GM23338 (cell line): Measurements from ENCODE around the gene FAM114A2. TPM values are rescaled to one million over a fixed set of nuclear protein-coding genes. Genes with fewer than 3 reads are reported as not detected.

Source experiments
- ATAC-seq: fragments of 200-7000 bp; cut with Tn5 transposase; 3 replicates; pipeline ENCODE4 v1.9.1; 2020
- DNase-seq: peaks from one replicate; pipeline ENCODE4 v3.0.0-alpha.2; 2015; ENCODE audit warnings: low spot score
- H2AFZ ChIP-seq: fragments of 200-600 bp; sonication (generic); 2 replicates; pipeline ENCODE4 v1.8.0; 2016; ENCODE audit warnings: antibody characterized with exemption, mild to moderate bottlenecking, moderate library complexity
- H3F3A ChIP-seq: fragments of 200-600 bp; sonication (generic); replicated peaks from 2 replicates; pipeline ENCODE4 v1.8.0; 2017; ENCODE audit warnings: antibody characterized with exemption, mixed run types, low read depth
- H3K27ac ChIP-seq: fragments of 200-600 bp; sonication (generic); 2 replicates; pipeline ENCODE4 v1.6.1; 2016; ENCODE audit warnings: low read depth
- H3K27me3 ChIP-seq: fragments of 200-600 bp; sonication (generic); 2 replicates; pipeline ENCODE4 v1.8.0; 2016; ENCODE audit warnings: mild to moderate bottlenecking, mixed run types, moderate library complexity; ENCODE audit not compliant: insufficient read depth
- H3K36me3 ChIP-seq: fragments of 200-600 bp; sonication (generic); 2 replicates; pipeline ENCODE4 v1.8.0; 2016; ENCODE audit warnings: mild to moderate bottlenecking; ENCODE audit not compliant: insufficient read depth
- H3K4me1 ChIP-seq: fragments of 200-600 bp; sonication (generic); 2 replicates; pipeline ENCODE4 v1.8.0; 2016; ENCODE audit warnings: mild to moderate bottlenecking, moderate library complexity; ENCODE audit not compliant: insufficient read depth
- H3K4me2 ChIP-seq: fragments of 200-600 bp; sonication (generic); 2 replicates; pipeline ENCODE4 v1.7.1; 2017; ENCODE audit warnings: mixed run types
- H3K4me3 ChIP-seq: fragments of 200-600 bp; sonication (generic); 2 replicates; pipeline ENCODE4 v1.6.1; 2016; ENCODE audit warnings: mixed run types
- H3K79me2 ChIP-seq: fragments of 200-600 bp; sonication (generic); replicated peaks from 2 replicates; pipeline ENCODE4 v1.8.0; 2017; ENCODE audit warnings: mild to moderate bottlenecking; ENCODE audit not compliant: insufficient read depth
- H3K9me2 ChIP-seq: fragments of 200-600 bp; sonication (generic); 2 replicates; pipeline ENCODE4 v1.8.0; 2017; ENCODE audit not compliant: insufficient read depth
- H4K20me1 ChIP-seq: fragments of 200-600 bp; sonication (generic); replicated peaks from 2 replicates; pipeline ENCODE4 v1.8.0; 2017; ENCODE audit warnings: mild to moderate bottlenecking; ENCODE audit not compliant: insufficient read depth
- H3K27ac Mint-ChIP-seq: 2 replicates; pipeline ENCODE4 v1.8.0; 2020; ENCODE audit warnings: inconsistent platforms, mild to moderate bottlenecking, moderate library complexity, mixed read lengths
- H3K27me3 Mint-ChIP-seq: 3 replicates; pipeline ENCODE4 v1.8.0; 2022; ENCODE audit warnings: low read depth, mild to moderate bottlenecking, moderate library complexity, mixed read lengths, inconsistent platforms; ENCODE audit not compliant: insufficient read depth, poor library complexity
- H3K36me3 Mint-ChIP-seq: 3 replicates; pipeline ENCODE4 v1.8.0; 2021; ENCODE audit warnings: low read depth, mild to moderate bottlenecking, inconsistent platforms, moderate library complexity, mixed read lengths
- H3K4me1 Mint-ChIP-seq: 3 replicates; pipeline ENCODE4 v1.8.0; 2020; ENCODE audit warnings: mild to moderate bottlenecking, inconsistent platforms, mixed read lengths
- H3K4me3 Mint-ChIP-seq: 3 replicates; pipeline ENCODE4 v1.8.0; 2021; ENCODE audit warnings: moderate library complexity, mild to moderate bottlenecking, inconsistent platforms, mixed read lengths
- H3K9me3 Mint-ChIP-seq: 3 replicates; pipeline ENCODE4 v1.8.0; 2020; ENCODE audit warnings: moderate library complexity, mild to moderate bottlenecking, inconsistent platforms, mixed read lengths
- CREB1 ChIP-seq: fragments of 250-450 bp; sonication (Bioruptor Pico); IDR thresholded peaks from 2 replicates; pipeline ENCODE4 v1.5.0; 2020; ENCODE audit warnings: low read depth, mild to moderate bottlenecking, moderate library complexity
- ETS1 ChIP-seq: IDR thresholded peaks from 2 replicates; pipeline ENCODE4 v1.6.1; 2016; ENCODE audit warnings: antibody characterized with exemption
- EZH2 ChIP-seq: fragments of 200-600 bp; sonication (generic); IDR thresholded peaks from one replicate; pipeline ENCODE4 v1.8.0; 2017; ENCODE audit warnings: antibody characterized with exemption, mild to moderate bottlenecking, low read depth; ENCODE audit not compliant: unreplicated experiment
- EZH2phosphoT487 ChIP-seq: fragments of 200-600 bp; sonication (generic); IDR thresholded peaks from one replicate; pipeline ENCODE4 v1.8.1; 2018; ENCODE audit warnings: antibody characterized with exemption; ENCODE audit not compliant: unreplicated experiment
- JUNB ChIP-seq: IDR thresholded peaks from one replicate; pipeline ENCODE4 v1.6.1; 2016; ENCODE audit warnings: antibody characterized with exemption; ENCODE audit not compliant: unreplicated experiment
- POLR2AphosphoS5 ChIP-seq: IDR thresholded peaks from 2 replicates; pipeline ENCODE4 v1.6.1; 2016; ENCODE audit warnings: antibody characterized with exemption, low read depth
- STAT1 ChIP-seq: IDR thresholded peaks from one replicate; pipeline ENCODE4 v1.6.1; 2016; ENCODE audit warnings: antibody characterized with exemption; ENCODE audit not compliant: unreplicated experiment
- polyA plus RNA-seq: library from polyadenylated mRNA; unstranded; fragments of >200 nt; fragmentation: Nextera tagmentation; extraction: Ambion mirVana; gene quantifications from 2 replicates; pipeline ENCODE4 v1.2.1, GENCODE V29; 2016
- total RNA-seq: library from RNA; depleted of rRNA; stranded (reverse); fragments of >200 nt; shearing (Covaris generic); gene quantifications from 2 replicates; pipeline ENCODE4 v1.2.3, GENCODE V29; 2014

Gene FAM114A2
- total and polyA plus RNA-seq, 2 experiments from 2014 or later: 4.9 to 5.8 TPM

DNA sequence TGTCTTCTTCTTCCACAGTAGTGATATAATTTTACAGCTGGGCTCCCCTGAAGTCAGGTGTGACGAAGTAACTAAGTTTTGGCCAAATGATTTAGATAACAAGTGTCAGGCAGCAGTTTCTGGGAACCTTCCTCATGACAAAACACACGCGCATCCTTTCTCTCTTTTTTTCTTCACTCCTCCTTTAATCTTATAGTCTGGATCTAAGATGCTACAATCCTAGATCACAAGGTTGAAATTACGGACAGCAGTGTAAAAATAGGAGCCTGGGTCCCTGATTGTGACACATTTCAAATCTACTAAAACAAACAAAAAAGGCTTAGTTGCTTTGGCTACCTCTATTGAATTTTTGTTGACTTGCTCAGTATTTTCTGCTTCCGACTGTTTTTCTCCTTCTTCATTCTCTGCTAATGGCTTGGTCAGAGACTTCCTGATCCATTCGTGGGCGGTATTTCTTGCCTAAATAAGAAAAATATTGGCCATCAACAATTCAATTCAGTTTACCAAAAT lies 36.1 kb downstream of the FAM114A2 start:
- Histone ChIP-seq H3K4me2 (no peak overlapping the region), H3K27me3 (no peaks in the 10 kb centered on the region), H3K9me2 (no peaks in the 10 kb centered on the region), H3K36me3 (no peaks in the 10 kb centered on the region), H3K4me3 (no peak overlapping the region), H3K79me2 (no peaks in the 10 kb centered on the region), H3F3A (no peaks in the 10 kb centered on the region), H4K20me1 (no peaks in the 10 kb centered on the region), H3K27ac (no peak overlapping the region), H3K4me1 (no peaks in the 10 kb centered on the region), H2AFZ (no peak overlapping the region)
- no peaks in the 10 kb centered on the region for H3K4me1 Mint-ChIP-seq
- H3K27ac Mint-ChIP-seq: no peak overlapping the region
- no peak for DNase-seq
- TF ChIP-seq JUNB (no peak), CREB1 (CRISPR knock-in tag) (no peak), EZH2 (no peak), ETS1 (no peak), EZH2phosphoT487 (no peak)
- H3K27me3 Mint-ChIP-seq: peaks cover under 1% of the 10 kb centered on the region
- H3K9me3 Mint-ChIP-seq: no peaks in the 10 kb centered on the region; the same call in 2 of the 3 replicates
- no peak for ATAC-seq
- H3K4me3 Mint-ChIP-seq: no peak overlapping the region
- H3K36me3 Mint-ChIP-seq: no peaks in the 10 kb centered on the region; the same call in 2 of the 3 replicates

GRCh38 chr5:154002093-154002492 lies 36.6 kb downstream of the FAM114A2 start:
- H3K4me1 ChIP-seq: no peaks in the 10 kb centered on the region
- peaks cover 3% of the 10 kb centered on the region for H3K27me3 Mint-ChIP-seq
- no peak overlapping the region for H3K4me2 ChIP-seq
- H3K27ac ChIP-seq: no peak overlapping the region
- H3K27ac Mint-ChIP-seq: no peak overlapping the region
- no peaks in the 10 kb centered on the region for H3K36me3 ChIP-seq
- no peaks in the 10 kb centered on the region for H3K79me2 ChIP-seq
- H3K9me2 ChIP-seq: no peaks in the 10 kb centered on the region
- no peaks in the 10 kb centered on the region for H3K27me3 ChIP-seq
- no peak overlapping the region for H3K4me3 ChIP-seq
- H2AFZ ChIP-seq: no peak overlapping the region
- H3F3A ChIP-seq: no peaks in the 10 kb centered on the region
- H3K36me3 Mint-ChIP-seq: no peaks in the 10 kb centered on the region; the same call in 2 of the 3 replicates
- no peak for TF ChIP-seq STAT1
- no peaks in the 10 kb centered on the region for H3K4me1 Mint-ChIP-seq
- no peaks in the 10 kb centered on the region; the same call in 2 of the 3 replicates for H3K9me3 Mint-ChIP-seq
- H3K4me3 Mint-ChIP-seq: no peak overlapping the region
- H4K20me1 ChIP-seq: no peaks in the 10 kb centered on the region
- DNase-seq (peak; percentile 15), ATAC-seq (no peak)

- H3F3A ChIP-seq: no peaks in the 10 kb centered on the region
- no peaks in the 10 kb centered on the region for H3K4me1 Mint-ChIP-seq
- ATAC-seq (no peak), DNase-seq (no peak)
- H3K79me2 ChIP-seq: no peaks in the 10 kb centered on the region
- no peak overlapping the region for H3K4me3 Mint-ChIP-seq
- no peaks in the 10 kb centered on the region for H3K4me1 ChIP-seq
- H3K27me3 Mint-ChIP-seq: peaks cover 3% of the 10 kb centered on the region
- H3K27ac ChIP-seq: no peak overlapping the region
- TF ChIP-seq POLR2AphosphoS5: no peak
- H2AFZ ChIP-seq: no peak overlapping the region
- no peak overlapping the region for H3K4me3 ChIP-seq
- no peaks in the 10 kb centered on the region for H3K36me3 ChIP-seq
- H3K27me3 ChIP-seq: no peaks in the 10 kb centered on the region
- H3K9me3 Mint-ChIP-seq: no peaks in the 10 kb centered on the region; the same call in 2 of the 3 replicates
- H4K20me1 ChIP-seq: no peaks in the 10 kb centered on the region
- no peaks in the 10 kb centered on the region; the same call in 2 of the 3 replicates for H3K36me3 Mint-ChIP-seq
- H3K9me2 ChIP-seq: no peaks in the 10 kb centered on the region
- H3K4me2 ChIP-seq: no peak overlapping the region
- H3K27ac Mint-ChIP-seq: no peak overlapping the region
Observed at GRCh38 chr5:154000703-154001102, 38.0 kb downstream of the FAM114A2 start.
